Mammary epithelial cell (primary cell): ENCODE measurements around the gene GOLGA5.
"Not testable (repeated sequence)": the region's sequence is repeated elsewhere in the genome, so short reads cannot be mapped to it uniquely, and the experiment has no call there.

Experiments
- EZH2 ChIP-seq: IDR thresholded peaks from 2 replicates; pipeline ENCODE4 v1.6.1; 2012; ENCODE audit warnings: low read length, inconsistent platforms, borderline replicate concordance
- TF ChIP-seq, protein P1 (sequence below), 2 donors: IDR thresholded peaks in 1 of 2; conservative IDR thresholded peaks in 1 of 2; 2 replicates each; pipeline ENCODE4 v1.5.1; 2011 to 2012; ENCODE audit warnings: inconsistent platforms in 2 of 2, low read length in 2 of 2, mild to moderate bottlenecking in 2 of 2, control low read depth in 1 of 2, low read depth in 1 of 2; ENCODE audit not compliant: insufficient read depth in 1 of 2; ENCODE audit errors: extremely low read depth in 1 of 2

DNA sequence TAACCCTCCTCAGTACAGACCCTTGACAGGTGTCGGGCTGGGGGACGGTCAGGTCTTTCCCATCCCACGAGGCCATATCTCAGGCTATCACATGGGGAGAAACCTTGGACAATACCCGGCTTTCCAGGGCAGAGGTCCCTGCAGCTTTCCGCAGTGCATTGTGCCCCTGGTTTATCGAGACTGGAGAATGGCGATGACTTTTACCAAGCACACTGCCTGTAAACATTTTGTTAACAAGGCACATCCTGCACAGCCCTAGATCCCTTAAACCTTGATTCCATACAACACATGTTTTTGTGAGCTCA is 26.4 kb downstream of the GOLGA5 start:
- TF ChIP-seq, protein P1, sequence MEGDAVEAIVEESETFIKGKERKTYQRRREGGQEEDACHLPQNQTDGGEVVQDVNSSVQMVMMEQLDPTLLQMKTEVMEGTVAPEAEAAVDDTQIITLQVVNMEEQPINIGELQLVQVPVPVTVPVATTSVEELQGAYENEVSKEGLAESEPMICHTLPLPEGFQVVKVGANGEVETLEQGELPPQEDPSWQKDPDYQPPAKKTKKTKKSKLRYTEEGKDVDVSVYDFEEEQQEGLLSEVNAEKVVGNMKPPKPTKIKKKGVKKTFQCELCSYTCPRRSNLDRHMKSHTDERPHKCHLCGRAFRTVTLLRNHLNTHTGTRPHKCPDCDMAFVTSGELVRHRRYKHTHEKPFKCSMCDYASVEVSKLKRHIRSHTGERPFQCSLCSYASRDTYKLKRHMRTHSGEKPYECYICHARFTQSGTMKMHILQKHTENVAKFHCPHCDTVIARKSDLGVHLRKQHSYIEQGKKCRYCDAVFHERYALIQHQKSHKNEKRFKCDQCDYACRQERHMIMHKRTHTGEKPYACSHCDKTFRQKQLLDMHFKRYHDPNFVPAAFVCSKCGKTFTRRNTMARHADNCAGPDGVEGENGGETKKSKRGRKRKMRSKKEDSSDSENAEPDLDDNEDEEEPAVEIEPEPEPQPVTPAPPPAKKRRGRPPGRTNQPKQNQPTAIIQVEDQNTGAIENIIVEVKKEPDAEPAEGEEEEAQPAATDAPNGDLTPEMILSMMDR (conservative IDR thresholded peaks at IDR 0.05 in 1 of 2, IDR thresholded peaks at IDR 0.05 in 1 of 2; ENCODE audit: extremely low read depth in 1 of 2, insufficient read depth in 1 of 2, low read depth in 1 of 2, low read length in 2 of 2) = not testable (repeated sequence)
- not testable (repeated sequence) for TF ChIP-seq EZH2
